Heart right ventricle (tissue), 16 donors: ENCODE measurements around the gene VAMP3. TPM values are rescaled to one million over a fixed set of nuclear protein-coding genes. Genes with fewer than 3 reads are reported as not detected.
A peak's percentile ranks its signal among the peaks of the same experiment; 100 is the strongest.

ENCODE experiments used
- ATAC-seq, 8 donors: fragments of 200-7000 bp; cut with Tn5 transposase; one replicate each; pipeline ENCODE4 v1.9.1; 2020; ENCODE audit warnings: mild to moderate bottlenecking in 8 of 8, moderate library complexity in 8 of 8, moderate number of reproducible peaks in 1 of 8
- DNase-seq, 2 donors: peaks; one replicate each; pipeline ENCODE4 v3.0.0-alpha.2; 2020
- H3K27ac ChIP-seq, 10 donors: fragments of 200-600 bp; sonication (generic) in 2 of 10; one replicate each; pipeline versions ENCODE4 v1.5.0 to v1.8.0; 2020 to 2022; ENCODE audit warnings: mild to moderate bottlenecking in 3 of 10
- H3K27me3 ChIP-seq, 7 donors: fragments of 200-600 bp; one replicate each; pipeline ENCODE4 v1.8.0; 2021 to 2022; ENCODE audit warnings: mild to moderate bottlenecking in 2 of 7
- H3K36me3 ChIP-seq, 9 donors: fragments of 200-600 bp; sonication (generic) in 1 of 9; one replicate each; pipeline versions ENCODE4 v1.5.0 to v1.8.0; 2020 to 2022; ENCODE audit warnings: mild to moderate bottlenecking in 2 of 9
- H3K4me1 ChIP-seq, 9 donors: fragments of 200-600 bp; sonication (generic) in 1 of 9; one replicate each; pipeline versions ENCODE4 v1.5.0 to v1.8.0; 2020 to 2022; ENCODE audit warnings: mild to moderate bottlenecking in 4 of 9
- H3K4me3 ChIP-seq, 10 donors: fragments of 200-600 bp; sonication (generic) in 2 of 10; one replicate each; pipeline versions ENCODE4 v1.5.0 to v1.8.0; 2020 to 2022; ENCODE audit warnings: mild to moderate bottlenecking in 7 of 10, moderate library complexity in 2 of 10
- H3K9me3 ChIP-seq, 11 donors: fragments of 200-600 bp in 10 of 11; sonication (generic) in 2 of 11; one replicate each; pipeline versions ENCODE4 v1.5.0 to v1.8.0; 2013 to 2022; ENCODE audit warnings: mild to moderate bottlenecking in 2 of 11, control low read depth in 1 of 11, moderate library complexity in 1 of 11
- WGBS, 2 donors: extraction: QIAGEN DNeasy Blood & Tissue Kit; methylation state at CpG; one replicate each; pipeline ENCODE4 v1.1.7; 2013; ENCODE audit warnings: inconsistent platforms in 1 of 2; 5-methylcytosine and 5-hydroxymethylcytosine counted together
- intact Hi-C, 10 donors: fragments of 100-400 bp; cut with DNase I; formaldehyde crosslinking; loops; one replicate each; pipeline versions ENCODE4 v1.11.1 to v1.14.2; 2022
- polyA plus RNA-seq, 2 donors: library from polyadenylated mRNA; stranded (reverse); fragments of 200-250 nt; gene quantifications; one replicate each; pipeline ENCODE4 v1.2.3, GENCODE V29; 2013
- total RNA-seq, 10 donors: library from RNA; stranded (reverse); fragmentation: NEBNext Ultra II Directional in 3 of 10; extraction: Animal tissue kit (Norgen Biotek cat#: 25700) in 3 of 10; gene quantifications; one replicate each; pipeline versions ENCODE4 v1.2.1 to v1.2.4, GENCODE V29; 2021 to 2023
- TF ChIP-seq, protein P1 (sequence below), 9 donors: fragments of 200-600 bp; sonication (generic) in 2 of 9; IDR thresholded peaks; one replicate each; pipeline versions ENCODE4 v1.5.0 to v1.8.0; 2021 to 2022; ENCODE audit warnings: antibody characterized with exemption in 9 of 9, mild to moderate bottlenecking in 5 of 9, moderate library complexity in 1 of 9
- donor health status: Arrhythmogenic right ventricular cardiomyopathy.
- donor health status: ischemic (EF 13 %, LVEDD 7.1; RV severe dilation, severe dysfunction).
- donor health status: healthy with polysubstance abuse.
- donor health status: DM: no; HTN: yes; CAD: no.
- donor health status: DM: no; HTN: no; CAD: no.
- donor health status: ischemic (EF 25% LVEDD 6.9; RV normal size, moderate dysfunction).
- donor health status: ischemic (EF 25% LVEDD 5.7; RV mildly dilated, moderate dysfunction).
- donor health status: healthy.
- donor health status: DM: yes; HTN: yes; CAD: no.
- donor health status: Ischemic cardiomyopathy.
- donor health status: ischemic (EF 35%, LVEDD 5.7; RV mildly dilated, moderate dysfunction).
- donor health status: nonischemic (EF 11% LVEDD 7.7; RV severe dilation, severe dysfunction).
- donor health status: DM: yes; HTN: yes; CAD: no.
- donor health status: PGD.
- donor health status: ischemic (EF 29% LVEDD 5.4; RV normal size, mild dysfunction).
- donor health status: nonischemic (EF 23%, LVEDD 6.1; RV moderate dilation, normal function).

The VAMP3 gene
- total and polyA plus RNA-seq, 12 donors = 48.7 to 88.4 (median 75.2) TPM

DNA sequence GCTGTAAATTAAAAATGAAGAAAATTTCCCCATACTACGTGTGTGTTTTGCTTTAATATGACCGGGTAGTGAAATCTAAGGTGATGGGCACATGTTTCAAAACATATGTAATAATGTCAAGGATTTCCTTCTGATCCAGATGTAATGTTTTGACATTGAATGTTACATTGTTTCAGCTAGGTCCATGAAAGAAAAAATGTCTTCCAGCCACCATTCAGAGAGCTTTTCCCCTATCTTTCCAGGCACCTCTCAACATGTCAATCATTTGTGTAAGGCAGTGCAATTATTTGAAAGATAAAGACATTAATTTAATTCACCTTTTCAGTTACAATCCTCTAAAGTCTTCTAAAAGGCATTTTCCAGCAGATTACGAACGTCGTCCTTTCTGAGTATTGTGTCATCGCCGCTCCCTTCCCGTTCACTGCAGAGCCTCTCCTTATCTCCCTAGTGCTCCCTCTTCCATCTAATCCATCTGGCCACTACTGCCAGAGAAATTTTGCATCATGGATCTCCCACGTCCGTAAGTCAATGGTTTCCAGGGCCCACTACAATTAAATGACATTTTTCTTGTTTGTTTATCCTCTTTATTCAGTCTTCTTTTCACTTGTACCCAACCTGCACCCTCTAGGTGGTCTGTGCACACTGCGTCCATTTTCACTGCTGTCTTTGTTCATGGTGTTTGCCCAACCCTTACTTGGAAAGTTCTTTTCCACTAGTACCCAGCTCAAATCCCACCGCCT is 1.3 kb upstream of the VAMP3 start:
- Histone ChIP-seq H3K36me3 (peaks cover 0 to 25% (median 5%) of the 10 kb centered on the region in 9 donors), H3K27me3 (no peaks in the 10 kb centered on the region), H3K9me3 (no peaks in the 10 kb centered on the region), H3K27ac (peak overlapping the region in 1 of 10 donors; percentile 97), H3K4me3 (no peak overlapping the region), H3K4me1 (peaks cover 8 to 28% (median 17%) of the 10 kb centered on the region in 9 donors)
- TF ChIP-seq, protein P1, sequence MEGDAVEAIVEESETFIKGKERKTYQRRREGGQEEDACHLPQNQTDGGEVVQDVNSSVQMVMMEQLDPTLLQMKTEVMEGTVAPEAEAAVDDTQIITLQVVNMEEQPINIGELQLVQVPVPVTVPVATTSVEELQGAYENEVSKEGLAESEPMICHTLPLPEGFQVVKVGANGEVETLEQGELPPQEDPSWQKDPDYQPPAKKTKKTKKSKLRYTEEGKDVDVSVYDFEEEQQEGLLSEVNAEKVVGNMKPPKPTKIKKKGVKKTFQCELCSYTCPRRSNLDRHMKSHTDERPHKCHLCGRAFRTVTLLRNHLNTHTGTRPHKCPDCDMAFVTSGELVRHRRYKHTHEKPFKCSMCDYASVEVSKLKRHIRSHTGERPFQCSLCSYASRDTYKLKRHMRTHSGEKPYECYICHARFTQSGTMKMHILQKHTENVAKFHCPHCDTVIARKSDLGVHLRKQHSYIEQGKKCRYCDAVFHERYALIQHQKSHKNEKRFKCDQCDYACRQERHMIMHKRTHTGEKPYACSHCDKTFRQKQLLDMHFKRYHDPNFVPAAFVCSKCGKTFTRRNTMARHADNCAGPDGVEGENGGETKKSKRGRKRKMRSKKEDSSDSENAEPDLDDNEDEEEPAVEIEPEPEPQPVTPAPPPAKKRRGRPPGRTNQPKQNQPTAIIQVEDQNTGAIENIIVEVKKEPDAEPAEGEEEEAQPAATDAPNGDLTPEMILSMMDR (IDR thresholded peaks at IDR 0.05) = no peak
- intact Hi-C loops = no loop called here
- WGBS, 2 donors = 79 to 81% methylated on average over 12 of the region's 12 CpGs
- no peak for ATAC-seq
- DNase-seq = no peak

DNA sequence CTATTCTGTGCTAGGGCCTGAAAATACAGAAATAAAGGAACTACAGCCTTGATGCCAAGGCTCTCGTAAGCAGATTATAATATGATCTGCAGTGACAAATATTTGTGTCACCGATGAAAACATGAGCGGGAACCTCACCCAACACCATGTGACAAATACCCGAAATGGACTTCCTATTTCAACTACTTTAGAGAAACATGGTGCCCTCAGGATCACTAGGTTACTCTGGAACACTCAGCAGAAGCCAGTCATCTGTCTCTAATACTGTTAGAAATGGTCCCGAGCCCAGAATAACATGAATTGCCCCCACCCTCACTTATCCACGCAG is 463 bp upstream of the VAMP3 start:
- ATAC-seq (peak in 7 of 8 donors; percentile 25 to 64 (median 55)), DNase-seq (no peak)
- Histone ChIP-seq H3K36me3 (peaks cover 0 to 32% (median 5%) of the 10 kb centered on the region in 9 donors), H3K9me3 (no peaks in the 10 kb centered on the region), H3K27me3 (no peaks in the 10 kb centered on the region), H3K4me1 (peaks cover 8 to 32% (median 17%) of the 10 kb centered on the region in 9 donors), H3K4me3 (peak overlapping the region; percentile 74 to 94 (median 87)), H3K27ac (peak overlapping the region; percentile 72 to 97 (median 92))
- intact Hi-C loops = no loop called here
- WGBS, 2 donors = 7 to 9% methylated on average over 6 of the region's 6 CpGs
- TF ChIP-seq, protein P1 (IDR thresholded peaks at IDR 0.05) = no peak

DNA sequence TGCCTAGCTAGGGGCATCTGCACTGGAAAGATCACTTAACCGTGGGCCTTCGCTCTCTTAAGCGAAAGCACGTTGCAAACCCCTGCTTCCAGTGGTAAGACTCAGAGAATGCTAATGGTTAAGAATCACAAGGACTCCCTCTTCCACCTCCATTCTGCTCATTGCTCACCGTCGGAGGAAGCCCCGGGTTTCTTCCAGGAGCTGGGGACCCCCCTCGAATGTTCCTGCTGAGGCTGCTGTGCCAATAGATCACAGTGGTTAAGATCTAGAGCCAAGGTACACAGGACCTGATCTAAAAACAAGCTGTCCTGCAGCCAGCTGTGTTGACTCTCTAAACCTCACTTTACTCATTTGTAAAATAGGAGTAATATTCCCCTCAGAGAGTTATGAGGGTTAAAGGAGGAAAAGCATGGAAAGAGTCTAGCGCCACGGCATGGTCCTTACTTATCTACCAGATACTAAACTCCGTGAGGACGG is 765 bp downstream of the VAMP3 start:
- TF ChIP-seq, protein P1 (IDR thresholded peaks at IDR 0.05) = no peak
- Histone ChIP-seq H3K27ac (peak overlapping the region; percentile 72 to 97 (median 92)), H3K4me1 (peaks cover 8 to 35% (median 17%) of the 10 kb centered on the region in 9 donors), H3K9me3 (no peaks in the 10 kb centered on the region), H3K36me3 (peaks cover 0 to 45% (median 5%) of the 10 kb centered on the region in 9 donors), H3K4me3 (peak overlapping the region; percentile 74 to 94 (median 87)), H3K27me3 (no peaks in the 10 kb centered on the region)
- ATAC-seq = no peak
- intact Hi-C loops = no loop called here
- 4 to 7% methylated on average over 12 of the region's 12 CpGs for WGBS, 2 donors
- DNase-seq = no peak

DNA sequence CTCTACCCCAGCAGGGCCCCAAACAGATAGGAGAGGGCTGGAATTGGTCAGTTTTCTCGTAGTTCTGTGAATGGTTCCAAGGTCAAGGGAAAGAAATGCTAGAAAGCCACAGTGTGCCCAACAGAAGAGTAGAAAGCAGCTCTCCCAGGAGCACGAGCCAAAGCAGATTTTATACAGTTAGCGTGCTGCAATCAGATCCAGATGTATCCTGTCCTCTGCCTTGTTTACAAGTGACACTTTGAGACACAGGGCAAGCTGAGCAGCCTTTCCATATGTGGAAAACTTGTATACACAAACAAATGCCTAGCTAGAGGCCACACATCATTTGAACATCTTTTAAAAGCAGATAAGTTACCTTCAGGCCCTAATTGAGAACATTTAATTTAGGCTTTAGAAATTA is 6.5 kb downstream of the VAMP3 start:
- WGBS, 2 donors = 78 to 83% methylated on average over 3 of the region's 3 CpGs
- Histone ChIP-seq H3K4me3 (no peak overlapping the region), H3K27ac (no peak overlapping the region), H3K4me1 (peaks cover 2 to 47% (median 7%) of the 10 kb centered on the region in 9 donors), H3K9me3 (no peaks in the 10 kb centered on the region), H3K36me3 (peaks cover 0 to 87% (median 22%) of the 10 kb centered on the region in 9 donors), H3K27me3 (no peaks in the 10 kb centered on the region)
- intact Hi-C loops = no loop called here
- DNase-seq (no peak), ATAC-seq (no peak)
- TF ChIP-seq, protein P1 (IDR thresholded peaks at IDR 0.05) = no peak
